GM10248 (cell line): ENCODE results near the gene UTS2B.
A peak's percentile ranks its signal among the peaks of the same experiment; 100 is the strongest.

Experiments used
- CTCF ChIA-PET: fragments of 300-600 bp; sonication (Branson Sonifier 250); formaldehyde crosslinking; extraction: SDS; loops from one replicate; lab custom pipeline; 2021; ENCODE audit warnings: antibody characterized with exemption; lab: Yijun Ruan, JAX
- POLR2A ChIA-PET: fragments of 350-650 bp; sonication (Branson Sonifier 250); formaldehyde crosslinking; extraction: SDS; loops from one replicate; lab custom pipeline; 2020; ENCODE audit warnings: antibody characterized with exemption; lab: Yijun Ruan, JAX
- DNase-seq: peaks from one replicate; pipeline ENCODE4 v3.0.0; 2012; ENCODE audit errors: extremely low spot score
- TF ChIP-seq, protein P1 (sequence below): IDR thresholded peaks from 2 replicates; pipeline ENCODE4 v1.5.1; 2012; ENCODE audit warnings: mild to moderate bottlenecking, low read depth; ENCODE audit errors: extremely low read depth, missing control alignments, control extremely low read depth

Gene UTS2B

GRCh38 chr3:191237047-191237882 is 93.1 kb downstream of the UTS2B start:
- no peak for DNase-seq
- TF ChIP-seq, protein P1, sequence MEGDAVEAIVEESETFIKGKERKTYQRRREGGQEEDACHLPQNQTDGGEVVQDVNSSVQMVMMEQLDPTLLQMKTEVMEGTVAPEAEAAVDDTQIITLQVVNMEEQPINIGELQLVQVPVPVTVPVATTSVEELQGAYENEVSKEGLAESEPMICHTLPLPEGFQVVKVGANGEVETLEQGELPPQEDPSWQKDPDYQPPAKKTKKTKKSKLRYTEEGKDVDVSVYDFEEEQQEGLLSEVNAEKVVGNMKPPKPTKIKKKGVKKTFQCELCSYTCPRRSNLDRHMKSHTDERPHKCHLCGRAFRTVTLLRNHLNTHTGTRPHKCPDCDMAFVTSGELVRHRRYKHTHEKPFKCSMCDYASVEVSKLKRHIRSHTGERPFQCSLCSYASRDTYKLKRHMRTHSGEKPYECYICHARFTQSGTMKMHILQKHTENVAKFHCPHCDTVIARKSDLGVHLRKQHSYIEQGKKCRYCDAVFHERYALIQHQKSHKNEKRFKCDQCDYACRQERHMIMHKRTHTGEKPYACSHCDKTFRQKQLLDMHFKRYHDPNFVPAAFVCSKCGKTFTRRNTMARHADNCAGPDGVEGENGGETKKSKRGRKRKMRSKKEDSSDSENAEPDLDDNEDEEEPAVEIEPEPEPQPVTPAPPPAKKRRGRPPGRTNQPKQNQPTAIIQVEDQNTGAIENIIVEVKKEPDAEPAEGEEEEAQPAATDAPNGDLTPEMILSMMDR, result no peak
- ChIA-PET CTCF (no interaction called here), POLR2A (no interaction called here)

DNA sequence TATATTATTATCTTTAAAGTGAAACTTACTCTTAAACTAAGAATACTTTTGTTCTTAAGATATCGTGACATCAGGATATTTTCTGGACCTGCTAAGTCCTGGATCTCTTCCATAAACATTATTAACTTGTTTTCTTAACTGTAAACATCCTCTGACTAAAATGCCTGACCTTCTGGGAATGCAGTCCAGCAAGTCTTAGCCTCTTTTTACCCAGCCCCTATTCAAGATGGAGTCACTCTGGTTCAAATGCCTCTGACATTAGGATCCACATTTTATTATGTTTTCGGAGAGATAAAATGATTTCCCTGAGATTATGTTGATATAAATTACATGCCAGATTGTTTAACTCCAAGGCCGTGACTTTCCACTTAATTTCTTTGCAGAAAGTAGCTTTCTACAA is 93.7 kb downstream of the UTS2B start:
- ChIA-PET POLR2A (no interaction called here), CTCF (no interaction called here)
- TF ChIP-seq, protein P1, result no peak
- DNase-seq, result no peak

DNA sequence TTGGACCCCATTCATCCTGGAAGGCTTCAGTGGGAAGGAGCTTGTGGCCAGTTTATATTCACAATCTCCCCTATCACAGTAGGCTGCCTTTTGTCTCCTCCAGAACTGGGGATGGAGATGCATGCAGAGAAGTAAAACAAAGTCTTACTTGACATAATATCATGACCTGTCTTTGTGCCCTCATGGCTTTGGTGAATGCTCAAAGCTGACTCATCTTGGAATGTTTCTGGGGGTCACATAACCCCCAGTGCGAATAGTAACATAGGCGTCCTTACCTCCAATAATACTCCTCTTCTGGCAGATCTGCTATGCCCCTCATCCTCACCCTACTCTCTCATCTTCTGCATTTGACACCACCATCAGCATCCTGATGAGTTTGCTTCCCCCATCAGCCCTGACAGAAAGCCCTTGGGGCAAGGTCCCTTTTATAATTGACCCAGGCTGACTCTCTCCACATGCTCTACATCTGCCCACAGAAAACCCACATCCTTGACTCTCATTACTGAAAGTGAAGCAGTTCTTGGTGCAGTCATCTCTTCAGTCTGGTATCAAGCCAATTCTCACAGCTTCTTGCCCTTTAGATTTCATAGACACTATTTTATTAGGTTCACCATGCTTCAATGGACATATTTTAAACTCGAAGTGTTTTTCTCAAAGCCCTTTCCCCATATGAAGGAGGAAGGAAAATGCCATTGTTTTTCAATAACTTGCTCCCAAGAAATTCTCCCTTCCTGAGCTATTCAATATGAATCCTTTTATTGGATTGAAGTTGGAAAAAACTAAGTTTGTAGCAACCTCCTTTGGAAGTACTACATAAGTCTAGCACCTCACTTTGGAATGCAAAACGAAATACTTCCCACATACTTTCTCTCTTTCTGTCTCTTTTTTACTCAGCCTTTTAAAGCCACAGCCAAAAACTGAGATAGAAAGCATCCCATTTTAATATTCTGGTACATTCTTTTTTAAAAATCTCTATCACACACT is 94.7 kb downstream of the UTS2B start:
- TF ChIP-seq, protein P1, result peak; percentile 13
- DNase-seq, result peak; percentile 75
- ChIA-PET CTCF (interaction anchor here (1.0 to 1.4 kb wide), 5 partner anchors 9 to 106 kb away, joined by 3 to 4 read pairs (median 3); no protein-coding TSS in a partner anchor), POLR2A (interaction anchor here (0.6 kb wide), 1 partner anchor 59 kb away, joined by 3 read pairs; no protein-coding TSS in a partner anchor)

- ChIA-PET CTCF (interaction anchor here (1.0 to 1.4 kb wide), 2 partner anchors 10 to 51 kb away, joined by 3 read pairs; no protein-coding TSS in a partner anchor), POLR2A (no interaction called here)
- no peak for DNase-seq
- TF ChIP-seq, protein P1, result no peak
These were observed 96.1 kb downstream of the UTS2B start for GRCh38 chr3:191234216-191234615.

DNA sequence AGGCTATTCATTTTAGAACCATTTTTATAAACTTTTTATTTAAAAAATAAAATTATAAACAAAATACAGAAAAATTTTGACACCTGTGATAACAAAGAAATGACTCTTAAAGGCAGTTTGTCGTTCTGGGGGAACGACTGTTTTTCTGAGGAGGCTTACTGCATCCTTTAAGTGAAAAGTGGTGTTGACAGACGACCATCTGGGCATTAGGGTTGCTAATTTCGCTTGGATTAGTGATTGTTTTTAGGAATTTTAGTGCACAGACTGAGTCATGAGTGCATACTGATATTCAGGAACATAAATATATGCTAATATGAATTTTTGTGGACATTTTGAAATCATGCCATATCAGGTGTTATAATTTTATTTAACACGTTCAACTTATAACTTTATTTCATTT is 102.8 kb downstream of the UTS2B start:
- TF ChIP-seq, protein P1, result no peak
- CTCF ChIA-PET, result no interaction called here
- POLR2A ChIA-PET, result no interaction called here
- no peak for DNase-seq

DNA sequence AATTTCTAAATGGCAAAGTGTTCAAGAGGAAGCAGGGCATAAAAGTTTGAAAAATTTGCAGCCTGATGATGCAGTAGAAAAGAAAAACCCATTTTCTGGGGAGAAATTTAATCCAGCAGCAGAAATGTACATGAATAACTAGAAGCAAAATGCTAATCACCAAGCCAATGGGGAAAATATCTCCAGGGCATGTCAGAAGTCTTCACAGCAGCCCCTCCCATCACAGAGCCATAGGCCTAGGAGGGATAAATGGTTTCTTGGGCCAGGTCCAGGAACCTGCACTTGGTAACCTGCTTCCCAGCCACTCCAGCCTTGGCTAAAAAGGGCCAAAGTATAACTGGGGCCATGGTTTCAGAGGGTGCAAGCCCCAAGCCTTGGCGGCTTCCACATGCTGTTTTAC is 108.7 kb downstream of the UTS2B start:
- ChIA-PET POLR2A (no interaction called here), CTCF (no interaction called here)
- TF ChIP-seq, protein P1, result no peak
- DNase-seq, result no peak
